Measurements from ENCODE around the gene TM9SF3. TPM values are rescaled to one million over a fixed set of nuclear protein-coding genes. Genes with fewer than 3 reads are reported as not detected.
A peak's percentile ranks its signal among the peaks of the same experiment; 100 is the strongest.

TM9SF3 gene
- total and polyA plus RNA-seq, 2 of the 4 experiments (the other 2 are of a cell fraction): 33.7 to 61.8 TPM

GRCh38 chr10:96470116-96470743, 116.6 kb downstream of the TM9SF3 start:
- no peak overlapping the region for H2BK15ac ChIP-seq (ENCODE audit: low read depth, low read length)
- DNase-seq (peak; percentile 25), ATAC-seq (ENCODE audit: low read depth) (peak; percentile 82)
- no peak overlapping the region for H3K4me3 ChIP-seq (ENCODE audit: insufficient read depth, low read depth, low read length)
- no peak overlapping the region for H2AK9ac ChIP-seq (replicated peaks; ENCODE audit: low read depth, low read length, poor library complexity)
- H3K14ac ChIP-seq (replicated peaks; ENCODE audit: low read depth, low read length): no peak overlapping the region
- H3K23ac ChIP-seq (ENCODE audit: low read depth, low read length): no peak overlapping the region
- H3K9me3 ChIP-seq (ENCODE audit: control insufficient read depth, insufficient read depth, low read length): no peaks in the 10 kb centered on the region
- ChIA-PET POLR2A (ENCODE audit: unreplicated experiment) (no interaction called here), CTCF (interaction anchor here (0.8 to 1.7 kb wide), 2 partner anchors 10 to 43 kb away, joined by 5 to 7 read pairs; partner anchors contain the start of gene TLL2)
- H2BK20ac ChIP-seq (ENCODE audit: low read depth, low read length): no peak overlapping the region
- BruUV-seq (replicated peaks): no TSS peak
- no peak overlapping the region for H4K5ac ChIP-seq (ENCODE audit: low read depth, low read length)
- no peaks in the 10 kb centered on the region for H4K20me1 ChIP-seq (ENCODE audit: insufficient read depth, low read length)
- no peak overlapping the region for H4K91ac ChIP-seq (ENCODE audit: insufficient read depth, low read depth, low read length)
- no peak overlapping the region for H3K18ac ChIP-seq (ENCODE audit: low read depth, low read length)
- H3K36me3 ChIP-seq (ENCODE audit: control insufficient read depth, insufficient read depth, low read length): no peaks in the 10 kb centered on the region
- H3K4me2 ChIP-seq (ENCODE audit: low read depth, low read length): no peak overlapping the region
- no peak overlapping the region for H3K4ac ChIP-seq (ENCODE audit: low read depth, low read length)
- no peaks in the 10 kb centered on the region for H3K9me1 ChIP-seq (ENCODE audit: insufficient read depth, low read length)
- H3K4me1 ChIP-seq (ENCODE audit: control insufficient read depth, insufficient read depth, low read length): no peaks in the 10 kb centered on the region
- 20% methylated on average over 1 of the region's 4 CpGs; no CpG with 5 or more reads in 1 of the 2 experiments for WGBS, 2 experiments (ENCODE audit: extremely low coverage in 2 of 2, insufficient read length in 1 of 2)
- dilution Hi-C loops (cut with HindIII; ENCODE audit: low sequenced_read_pairs, unreplicated experiment) (no loop called here), intact Hi-C loops (cut with micrococcal nuclease) (no loop called here), in situ Hi-C loops (cut with MboI; ENCODE audit: low sequenced_read_pairs) (no loop called here)
- H2AK5ac ChIP-seq (ENCODE audit: low read depth, low read length): no peak overlapping the region
- H2BK120ac ChIP-seq (ENCODE audit: low read depth, low read length): no peak overlapping the region
- H3K9ac ChIP-seq (ENCODE audit: low read depth, low read length): no peak overlapping the region
- H3K79me1 ChIP-seq (ENCODE audit: low read depth in 1 of 2, low read length in 2 of 2): no peaks in the 10 kb centered on the region
- H3K27ac ChIP-seq (ENCODE audit: insufficient read depth, low read length): no peak overlapping the region
- H3K27me3 ChIP-seq (ENCODE audit: control insufficient read depth, insufficient read depth, low read length): peaks cover 10% of the 10 kb centered on the region
- TF ChIP-seq RFX5 (IDR thresholded peaks at IDR 0.05; ENCODE audit: low read depth, low read length): no peak
- peak; percentile 44 for TF ChIP-seq CTCF (conservative IDR thresholded peaks at IDR 0.05; ENCODE audit: low read depth, low read length)
- TF ChIP-seq RAD21 (IDR thresholded peaks at IDR 0.05; ENCODE audit: low read length): peak; percentile 29; the same call in 1 of the 2 replicates
- TF ChIP-seq SMC3 (IDR thresholded peaks at IDR 0.05; ENCODE audit: low read depth, low read length): peak; percentile 15; the same call in 1 of the 2 replicates
- H4K8ac ChIP-seq (ENCODE audit: low read depth in 2 of 2, low read length in 2 of 2): no peak overlapping the region
- no peak overlapping the region for H3K56ac ChIP-seq (ENCODE audit: extremely low read depth, insufficient read depth, low read length)
- no peak overlapping the region for H2AFZ ChIP-seq (replicated peaks; ENCODE audit: low read length, poor library complexity)
- H2BK5ac ChIP-seq (ENCODE audit: low read depth, low read length, poor library complexity, severe bottlenecking): no peak overlapping the region
